ENCODE measurements around the gene APOL3.
A peak's percentile ranks its signal among the peaks of the same experiment; 100 is the strongest.
"Not testable (repeated sequence)": the region's sequence is repeated elsewhere in the genome, so short reads cannot be mapped to it uniquely, and the experiment has no call there.

The APOL3 gene

DNA sequence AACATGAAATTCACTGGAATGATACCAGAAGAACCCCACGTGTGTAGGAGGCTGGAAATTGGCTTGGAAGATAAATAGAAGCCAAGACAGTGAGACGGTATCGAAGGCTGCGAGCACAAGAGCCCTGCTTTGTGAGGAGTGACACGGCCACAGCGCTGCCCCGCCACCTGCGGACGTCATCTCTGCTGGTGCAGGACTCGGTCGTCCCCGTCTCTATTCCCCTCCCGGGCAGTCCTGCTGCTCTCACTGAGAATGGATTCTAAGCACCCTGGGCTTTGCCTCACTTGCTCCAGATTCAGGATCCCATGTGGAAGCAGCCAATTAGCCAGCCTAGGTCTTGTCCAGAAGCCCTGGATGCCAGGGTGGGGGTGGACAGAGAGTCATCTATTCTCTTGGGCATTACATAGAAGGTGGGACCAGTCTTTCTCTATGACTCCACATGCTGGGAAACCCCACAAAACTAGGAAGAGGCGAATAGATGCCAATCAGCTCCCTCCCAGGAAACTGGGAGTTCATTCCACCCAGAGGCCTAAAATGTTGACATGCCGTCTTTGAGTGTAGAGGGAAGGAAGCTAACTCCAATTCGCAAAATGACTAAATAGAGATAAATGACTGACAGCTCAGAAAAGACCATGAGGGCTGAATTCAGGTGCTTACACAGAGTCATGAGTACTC, 25.1 kb downstream of the APOL3 start:
- DNase-seq (ENCODE audit: low read depth in 2 of 2, low spot score in 1 of 2) = no peak

GRCh38 chr22:36134182-36134581, 26.4 kb downstream of the APOL3 start:
- no peak for DNase-seq (ENCODE audit: low read depth in 2 of 2, low spot score in 1 of 2)

GRCh38 chr22:36131907-36132306, 28.6 kb downstream of the APOL3 start:
- DNase-seq (ENCODE audit: low read depth in 2 of 2, low spot score in 1 of 2) = no peak

DNA sequence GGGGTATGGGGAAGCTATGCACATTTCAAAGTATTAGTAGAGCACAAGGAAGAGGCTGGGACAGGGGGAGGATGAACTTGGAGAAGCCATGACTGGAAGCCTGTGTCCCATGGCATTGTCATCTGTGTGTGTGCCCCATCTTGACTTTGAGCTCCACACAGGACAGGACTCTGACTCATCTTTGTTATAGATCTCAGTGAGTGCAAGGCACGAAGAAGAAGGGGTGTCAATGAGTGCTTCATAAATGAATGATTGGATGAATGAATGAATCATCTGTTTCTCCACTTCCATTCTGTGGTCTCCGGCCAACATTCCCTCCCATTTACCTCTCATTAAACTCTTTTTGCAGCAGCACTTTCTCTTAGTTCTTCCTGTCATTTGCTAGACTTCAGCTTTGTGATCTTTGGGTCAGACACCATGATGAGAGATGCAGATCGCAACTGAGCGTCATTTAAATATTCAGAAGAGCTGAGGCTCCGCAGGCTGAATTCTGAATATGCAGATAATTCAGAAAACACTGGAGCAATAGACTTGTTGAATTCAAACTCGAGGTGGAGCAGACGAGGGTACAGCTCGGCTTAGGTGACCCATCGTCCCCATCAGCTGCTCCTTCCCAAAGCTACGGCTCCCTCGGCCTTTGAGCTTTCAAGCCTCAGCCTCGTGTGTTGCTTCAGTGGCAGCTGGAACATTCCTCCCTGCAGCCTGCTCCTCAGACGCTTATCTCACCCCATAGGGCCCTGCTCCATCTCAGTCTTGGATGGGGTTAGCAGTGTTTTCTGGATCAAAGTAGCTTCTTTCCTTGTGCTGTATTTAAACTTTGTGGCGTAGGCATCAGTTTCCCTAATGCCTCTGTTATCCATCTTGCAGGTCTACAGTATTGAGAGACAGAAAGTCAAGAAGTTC, 30.8 kb downstream of the APOL3 start:
- DNase-seq (ENCODE audit: low read depth in 2 of 2, low spot score in 1 of 2) = no peak

DNA sequence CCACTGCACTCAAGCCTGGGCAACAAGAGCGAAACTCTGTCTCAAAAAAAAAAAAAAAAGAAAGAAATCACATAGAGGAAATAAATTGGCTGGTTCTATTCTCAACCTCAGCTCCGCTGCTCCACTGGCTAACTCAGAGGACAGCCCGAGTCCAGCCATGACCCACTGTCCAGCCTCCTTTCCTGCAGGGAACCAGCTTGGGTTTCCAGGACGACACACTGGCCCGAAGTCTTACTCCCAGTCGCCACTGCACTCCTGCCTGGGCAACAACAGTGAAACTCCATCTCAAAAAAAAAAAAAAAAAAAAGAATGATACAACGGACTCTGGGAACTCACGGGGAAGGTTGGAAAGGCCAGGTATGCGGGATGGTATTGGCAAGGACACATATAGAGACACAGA, 31.5 kb downstream of the APOL3 start:
- no peak for DNase-seq (ENCODE audit: low read depth in 2 of 2, low spot score in 1 of 2)

- no peak for DNase-seq (ENCODE audit: low read depth in 2 of 2, low spot score in 1 of 2)
Measured at GRCh38 chr22:36125994-36126531, 34.5 kb downstream of the APOL3 start.

- no peak for DNase-seq (ENCODE audit: low read depth in 2 of 2, low spot score in 1 of 2)
Measured at GRCh38 chr22:36125434-36125833, 35.1 kb downstream of the APOL3 start.

DNA sequence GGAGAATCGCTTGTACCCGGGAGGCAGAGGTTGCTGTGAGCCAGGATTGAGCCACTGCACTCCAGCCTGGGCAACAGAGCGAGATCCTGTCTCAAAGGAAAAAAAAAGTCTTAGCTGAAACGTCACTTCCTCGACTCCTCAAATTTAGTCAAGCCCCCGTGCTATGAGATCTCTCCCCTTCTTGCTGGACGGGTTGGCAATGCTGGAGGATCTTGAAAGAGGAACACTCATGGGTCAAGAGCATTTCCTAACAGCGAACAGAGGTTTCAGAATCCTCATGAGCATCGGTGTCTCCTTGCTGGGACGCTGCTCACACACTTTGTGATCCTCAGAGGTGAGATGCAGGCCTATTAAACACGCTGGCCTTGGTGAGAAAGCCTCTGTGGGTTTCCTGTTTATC, 35.9 kb downstream of the APOL3 start:
- no peak for DNase-seq (ENCODE audit: low read depth in 2 of 2, low spot score in 1 of 2)

DNA sequence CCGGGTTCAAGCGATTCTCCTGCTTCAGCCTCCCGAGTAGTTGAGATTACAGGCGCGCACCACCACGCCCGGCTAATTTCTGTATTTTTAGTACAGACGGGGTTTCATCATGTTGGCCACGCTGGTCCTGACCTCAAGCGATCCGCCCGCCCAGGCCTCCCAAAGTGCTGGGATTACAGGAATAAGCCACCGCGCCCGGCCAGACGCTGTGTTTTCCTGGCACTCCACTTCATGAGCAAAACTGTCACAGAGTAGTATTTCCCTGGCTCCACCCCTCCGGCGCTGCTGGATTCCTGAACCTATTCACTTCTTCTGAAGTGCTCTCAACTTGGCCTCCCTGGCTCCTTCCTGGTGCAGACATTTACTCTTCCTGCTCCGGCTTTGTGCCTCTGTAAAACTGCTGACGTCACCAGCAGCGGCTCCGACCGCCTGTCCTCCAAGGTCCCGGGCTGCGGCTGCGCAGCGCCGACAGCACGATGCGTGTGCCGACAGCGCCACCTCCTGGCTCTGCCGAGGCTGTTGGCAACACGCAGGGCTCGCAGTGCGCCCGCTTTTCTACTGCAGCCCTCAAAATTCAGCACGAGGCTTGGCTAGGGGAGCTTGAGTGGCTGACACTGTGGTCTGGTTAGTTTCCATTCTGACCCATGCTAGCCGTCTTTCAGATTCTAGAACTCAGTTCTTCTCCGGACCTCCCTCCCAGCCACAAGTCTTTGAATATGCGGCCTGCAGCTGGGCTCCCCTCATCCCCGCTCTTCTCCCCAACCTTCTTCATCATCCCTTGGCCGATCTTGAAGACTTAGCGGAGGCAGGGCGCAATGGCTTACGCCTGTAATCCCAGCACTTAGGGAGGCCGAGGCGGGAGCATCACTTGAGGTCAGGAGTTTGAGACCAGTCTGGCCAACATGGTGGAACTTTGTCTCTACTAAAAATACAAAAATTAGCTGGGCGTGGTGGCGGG, 36.6 kb downstream of the APOL3 start:
- peak; percentile 72 to 79 for DNase-seq (ENCODE audit: low read depth in 2 of 2, low spot score in 1 of 2)

- DNase-seq (ENCODE audit: low read depth in 2 of 2, low spot score in 1 of 2) = not testable (repeated sequence)
Measured at GRCh38 chr22:36120621-36121351, 39.8 kb downstream of the APOL3 start.

DNA sequence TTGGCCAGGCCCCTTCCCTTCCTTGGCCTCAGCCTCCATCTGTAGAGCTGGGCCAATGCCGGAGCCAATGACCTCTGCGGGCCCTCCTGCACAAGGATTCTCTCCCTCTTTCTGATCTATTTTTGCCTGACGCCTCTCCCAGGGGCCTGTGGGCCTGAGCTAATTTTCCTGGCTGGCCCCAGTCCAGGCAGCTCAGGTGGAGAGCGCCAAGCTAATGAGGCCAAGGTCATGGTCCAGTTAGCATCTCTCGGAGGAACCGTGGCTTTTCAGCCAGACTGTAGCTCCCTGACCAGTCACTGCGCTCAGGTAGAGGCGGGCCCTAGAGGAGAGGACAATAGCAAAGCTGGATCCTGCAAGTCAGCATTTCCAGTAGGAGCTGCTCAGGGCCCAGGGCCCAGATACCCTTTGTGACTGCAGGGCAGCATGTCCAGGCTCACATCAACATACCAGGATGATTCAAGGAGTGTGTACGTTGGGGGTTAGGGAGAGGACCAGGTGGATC, 43.5 kb downstream of the APOL3 start:
- DNase-seq (ENCODE audit: low read depth in 2 of 2, low spot score in 1 of 2) = no peak

- no peak for DNase-seq (ENCODE audit: low read depth in 2 of 2, low spot score in 1 of 2)
Measured at GRCh38 chr22:36116127-36116526, 44.4 kb downstream of the APOL3 start.

GRCh38 chr22:36113121-36113520, 47.4 kb downstream of the APOL3 start:
- DNase-seq (ENCODE audit: low read depth in 2 of 2, low spot score in 1 of 2) = no peak

DNA sequence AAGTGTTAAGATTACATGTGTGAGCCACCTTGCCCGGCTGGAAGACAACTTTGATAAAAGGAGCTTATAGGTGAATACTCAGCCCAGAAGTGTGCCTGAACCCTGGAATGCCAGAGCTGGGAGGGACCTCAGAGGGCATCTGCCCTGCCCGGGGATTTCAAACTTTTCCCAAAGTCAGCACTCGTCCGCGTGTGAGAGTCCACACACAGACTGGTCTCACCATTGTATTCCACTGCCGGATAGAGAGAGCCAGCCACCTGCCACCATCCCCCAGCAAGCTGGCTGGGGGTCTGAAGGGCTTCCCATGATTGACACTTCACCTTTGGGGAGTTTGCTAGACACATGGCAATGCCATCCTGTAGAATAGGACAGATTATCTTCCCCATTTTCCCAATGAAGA, 49.2 kb downstream of the APOL3 start:
- no peak for DNase-seq (ENCODE audit: low read depth in 2 of 2, low spot score in 1 of 2)

GRCh38 chr22:36110306-36110881, 50.2 kb downstream of the APOL3 start:
- DNase-seq (ENCODE audit: low read depth in 2 of 2, low spot score in 1 of 2) = no peak

DNA sequence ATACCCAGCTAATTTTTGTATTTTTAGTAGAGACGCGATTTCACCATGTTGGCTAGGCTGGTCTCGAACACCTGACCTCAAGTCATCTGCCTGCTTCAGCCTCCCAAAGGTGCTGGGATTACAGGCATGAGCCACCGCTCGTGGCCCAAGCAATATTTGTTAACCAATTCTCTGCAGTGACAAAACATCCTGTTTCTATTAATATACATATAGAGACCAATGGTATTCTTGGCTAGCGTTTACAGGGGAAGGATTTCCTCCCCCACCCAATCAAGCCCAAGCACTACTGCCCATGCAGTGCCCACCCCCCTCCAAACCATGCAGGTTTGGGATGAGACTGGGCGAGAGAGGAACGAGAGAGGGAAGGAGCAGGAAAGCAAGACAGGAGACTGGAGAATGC, 53.1 kb downstream of the APOL3 start:
- no peak for DNase-seq (ENCODE audit: low read depth in 2 of 2, low spot score in 1 of 2)

GRCh38 chr22:36106910-36107309, 53.6 kb downstream of the APOL3 start:
- no peak for DNase-seq (ENCODE audit: low read depth in 2 of 2, low spot score in 1 of 2)

DNA sequence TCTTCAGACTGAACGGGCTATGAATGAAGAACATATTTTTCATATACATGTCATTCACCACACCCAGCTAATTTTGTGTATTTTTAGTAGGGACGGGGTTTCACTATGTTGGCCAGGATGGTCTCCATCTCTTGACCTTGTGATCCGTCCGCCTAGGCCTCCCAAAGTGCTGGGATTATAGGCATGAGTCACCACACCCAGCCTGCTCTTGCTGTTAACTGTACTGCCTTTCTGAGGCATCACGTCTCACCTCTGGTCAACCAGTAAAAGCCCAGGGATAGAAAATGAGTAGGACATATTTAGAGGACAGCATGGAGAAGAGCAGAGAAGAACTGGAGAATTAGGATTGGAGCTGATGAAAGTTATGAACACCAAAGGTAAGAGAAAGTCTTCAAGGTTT, 55.6 kb downstream of the APOL3 start:
- DNase-seq (ENCODE audit: low read depth in 2 of 2, low spot score in 1 of 2) = no peak

- DNase-seq (ENCODE audit: low read depth in 2 of 2, low spot score in 1 of 2) = no peak
Measured at GRCh38 chr22:36104435-36104834, 56.1 kb downstream of the APOL3 start.

GRCh38 chr22:36103891-36104290, 56.7 kb downstream of the APOL3 start:
- no peak for DNase-seq (ENCODE audit: low read depth in 2 of 2, low spot score in 1 of 2)

Data from stimulated activated CD8-positive, alpha-beta memory T cell treated with anti-CD3 and anti-CD28 coated beads, Interleukin-4, amount 100 ng/mL, for 4 hours (primary cell).